Retinal pigment epithelial cell (primary cell): ENCODE data around the gene PDGFD.

ENCODE experiments used
- DNase-seq: peaks from one replicate; pipeline ENCODE4 v3.0.0-alpha.2; 2010; ENCODE audit warnings: low read depth
- H3K4me3 ChIP-seq: 2 replicates; pipeline ENCODE4 v1.5.1; 2011; ENCODE audit warnings: mild to moderate bottlenecking, low read length, control low read depth, moderate library complexity
- CTCF ChIP-seq: conservative IDR thresholded peaks from 2 replicates; pipeline ENCODE4 v1.5.1; 2011; ENCODE audit warnings: low read depth, low read length, control low read depth, inconsistent platforms

The PDGFD gene

DNA sequence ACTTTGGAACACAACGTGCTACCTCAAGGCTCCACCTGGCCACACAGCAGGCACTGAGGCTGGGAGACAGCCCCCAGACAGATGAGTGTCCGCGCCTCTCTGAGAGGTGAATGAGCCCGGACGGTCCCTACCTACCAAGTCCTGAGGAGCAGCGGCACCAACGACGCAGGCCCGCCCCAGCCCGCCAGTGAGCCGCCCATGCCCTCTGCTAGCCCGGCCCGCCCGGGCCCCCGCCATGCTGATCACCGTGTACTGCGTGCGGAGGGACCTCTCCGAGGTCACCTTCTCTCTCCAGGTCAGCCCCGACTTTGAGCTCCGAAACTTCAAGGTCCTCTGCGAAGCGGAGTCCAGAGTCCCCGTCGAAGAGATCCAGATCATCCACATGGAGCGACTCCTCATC is 127.4 kb downstream of the PDGFD start, which contains the start of gene DDI1:
DDI1 (plus strand) TSS at position 53 of the 400 bp plus-strand sequence; CDS start at position 236, 183 bp downstream.
- TF ChIP-seq CTCF: no peak
- DNase-seq: no peak
- H3K4me3 ChIP-seq: no peak within 1 kb of the TSS

DNA sequence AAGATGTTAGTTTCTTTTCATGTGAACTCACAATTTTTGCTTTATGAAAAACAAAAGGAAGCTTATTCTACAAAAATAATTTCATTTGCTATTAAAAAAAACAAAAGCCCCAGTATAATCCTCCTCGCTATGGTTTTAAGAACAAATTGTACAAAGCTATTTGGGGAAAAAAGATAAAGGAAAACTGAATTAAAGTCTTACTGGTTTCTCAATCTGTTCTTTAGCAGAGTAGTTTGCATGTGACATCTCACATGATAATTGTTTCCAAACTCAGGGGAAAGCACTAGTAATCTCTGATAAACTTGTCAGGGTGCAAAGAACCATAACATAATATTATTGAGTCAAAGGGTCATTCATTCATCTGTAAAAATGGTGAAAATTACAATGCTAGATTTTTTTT is 130.4 kb downstream of the PDGFD start:
- no peak overlapping the region for H3K4me3 ChIP-seq
- no peak for TF ChIP-seq CTCF
- DNase-seq: peak; percentile 63

DNA sequence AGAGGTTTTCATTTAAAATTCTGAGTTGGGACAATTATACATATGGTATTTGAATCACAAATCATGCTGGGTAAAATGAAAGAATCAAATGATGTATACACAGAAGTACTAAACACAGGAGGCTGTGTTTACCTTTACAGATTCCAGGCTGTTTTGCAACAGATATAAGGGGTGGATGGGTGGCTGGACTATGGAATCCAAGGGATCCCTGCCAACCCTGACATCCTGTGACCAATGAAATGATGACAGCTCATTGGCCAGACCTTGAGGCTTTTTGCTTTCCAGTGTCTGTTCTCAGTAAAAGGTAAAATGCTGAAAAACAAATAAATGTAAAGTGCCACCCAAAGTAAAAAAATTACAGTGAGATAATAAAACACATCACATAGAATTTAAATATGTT is 130.8 kb downstream of the PDGFD start:
- TF ChIP-seq CTCF: no peak
- peak; percentile 70 for DNase-seq
- no peak overlapping the region for H3K4me3 ChIP-seq

GRCh38 chr11:104028476-104029263 is 135.3 kb downstream of the PDGFD start:
- no peak for TF ChIP-seq CTCF
- H3K4me3 ChIP-seq: no peak overlapping the region
- DNase-seq: no peak

- no peak for TF ChIP-seq CTCF
- no peak for DNase-seq
- H3K4me3 ChIP-seq: no peak overlapping the region
Measured at GRCh38 chr11:104024572-104024971, 139.4 kb downstream of the PDGFD start.

DNA sequence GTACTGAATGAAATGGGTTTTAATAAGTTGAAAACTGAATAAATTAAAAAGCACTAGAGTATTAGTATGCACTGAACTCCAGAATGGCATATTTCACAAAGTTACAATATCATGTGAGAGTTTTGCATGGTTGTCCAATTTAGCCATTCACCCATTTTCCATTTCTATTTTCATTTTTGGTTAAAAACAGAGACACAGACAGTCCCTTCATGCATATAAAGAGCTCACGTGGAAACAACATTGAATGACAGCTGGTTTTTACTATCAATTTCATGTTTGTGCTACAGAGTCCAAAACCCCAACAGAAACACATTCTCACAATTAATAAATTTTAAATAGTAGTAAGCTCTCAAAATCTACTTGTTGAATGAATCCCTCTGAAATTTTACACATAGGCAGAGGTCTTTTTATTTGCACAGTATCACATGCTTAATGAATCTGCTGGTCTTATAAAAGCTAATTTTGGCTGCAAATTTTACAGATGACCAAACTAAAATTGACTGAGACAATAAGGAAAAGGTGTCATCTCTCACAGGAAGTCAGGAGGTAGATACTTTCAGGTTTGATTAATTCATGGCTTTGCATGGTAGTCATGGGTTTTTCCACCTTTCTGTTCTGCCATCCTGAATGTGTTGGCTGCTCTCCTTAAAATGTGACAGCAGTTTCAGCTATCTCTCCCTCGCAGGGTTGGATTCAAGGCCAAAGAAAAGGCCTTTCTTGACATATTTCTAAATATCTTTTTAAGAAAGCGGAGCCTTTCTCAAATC is 148.1 kb downstream of the PDGFD start:
- H3K4me3 ChIP-seq: no peak overlapping the region
- TF ChIP-seq CTCF: no peak
- no peak for DNase-seq

GRCh38 chr11:104011044-104011443 is 152.9 kb downstream of the PDGFD start:
- no peak for DNase-seq
- TF ChIP-seq CTCF: no peak
- no peak overlapping the region for H3K4me3 ChIP-seq
